ENCODE data around the gene SS18. TPM values are rescaled to one million over a fixed set of nuclear protein-coding genes. Genes with fewer than 3 reads are reported as not detected.

Gene SS18
- total and polyA plus RNA-seq, 2 of the 13 experiments (the other 11 are each of a cell fraction or from before 2014, with no cell fraction given) = 49.2 to 82.7 TPM

- no peak; the same call in 1 of the 2 replicates for TF ChIP-seq MEF2D (CRISPR knock-in tag; IDR thresholded peaks at IDR 0.05)
- TF ChIP-seq ZNF747 (CRISPR knock-in tag; IDR thresholded peaks at IDR 0.05; ENCODE audit: borderline replicate concordance) = no peak
- peak; percentile 90 for TF ChIP-seq YEATS4 (CRISPR knock-in tag; IDR thresholded peaks at IDR 0.05; ENCODE audit: borderline replicate concordance)
- TF ChIP-seq PHF8 (CRISPR knock-in tag; IDR thresholded peaks at IDR 0.05) = peak; percentile 99
- peak; percentile 94 for TF ChIP-seq BHLHE40 (IDR thresholded peaks at IDR 0.05; ENCODE audit: low read length)
- TF ChIP-seq KAT8 (CRISPR knock-in tag; IDR thresholded peaks at IDR 0.05) = peak; percentile 33
- no peak for TF ChIP-seq TAF15 (IDR thresholded peaks at IDR 0.05; ENCODE audit: low read depth, low read length, poor library complexity, severe bottlenecking)
- TF ChIP-seq ZFAT (CRISPR knock-in tag; conservative IDR thresholded peaks at IDR 0.05) = no peak
- 0 out of 2 replicates have a peak, but pooled peaks have one; percentile 56 for TF ChIP-seq ZNF841 (CRISPR knock-in tag; IDR thresholded peaks at IDR 0.05; ENCODE audit: borderline replicate concordance)
- peak; percentile 29; the same call in 1 of the 2 replicates for TF ChIP-seq ZNF83 (CRISPR knock-in tag; IDR thresholded peaks at IDR 0.05; ENCODE audit: borderline replicate concordance)
- TF ChIP-seq JUNB (CRISPR knock-in tag; IDR thresholded peaks at IDR 0.05; ENCODE audit: borderline replicate concordance) = no peak
- no peak for TF ChIP-seq RBM22 (optimal IDR thresholded peaks at IDR 0.05; ENCODE audit: low read length)
- TF ChIP-seq ZNF652 (CRISPR knock-in tag; IDR thresholded peaks at IDR 0.05; ENCODE audit: borderline replicate concordance, low read depth) = no peak
- peak; percentile 16; the same call in 1 of the 2 replicates for TF ChIP-seq ZNF580 (CRISPR knock-in tag; IDR thresholded peaks at IDR 0.05; ENCODE audit: borderline replicate concordance, low read depth)
- no peak for TF ChIP-seq BCLAF1 (IDR thresholded peaks at IDR 0.05)
- TF ChIP-seq ZNF546 (CRISPR knock-in tag; conservative IDR thresholded peaks at IDR 0.05) = peak; percentile 40
- 0 out of 2 replicates have a peak, but pooled peaks have one; percentile 16 for TF ChIP-seq SATB2 (CRISPR knock-in tag; IDR thresholded peaks at IDR 0.05)
- peak; percentile 82 for TF ChIP-seq POLR2AphosphoS5 (IDR thresholded peaks at IDR 0.05; ENCODE audit: low read depth, low read length)
- TF ChIP-seq ZBTB46 (CRISPR knock-in tag; IDR thresholded peaks at IDR 0.05; ENCODE audit: borderline replicate concordance) = no peak
- TF ChIP-seq HMG20A (CRISPR knock-in tag; IDR thresholded peaks at IDR 0.05; ENCODE audit: borderline replicate concordance) = no peak
- no peak for TF ChIP-seq MYNN (CRISPR knock-in tag; IDR thresholded peaks at IDR 0.05; ENCODE audit: low read depth)
- no peak for TF ChIP-seq GTF2F1 (IDR thresholded peaks at IDR 0.05; ENCODE audit: low read length)
- peak; percentile 59 for TF ChIP-seq GABPA (IDR thresholded peaks at IDR 0.05; ENCODE audit: low read depth, low read length)
- peak; percentile 77 for TF ChIP-seq GABPA (CRISPR knock-in tag; IDR thresholded peaks at IDR 0.05; ENCODE audit: low read depth)
- 0 out of 2 replicates have a peak, but pooled peaks have one; percentile 23 for TF ChIP-seq MXD4 (CRISPR knock-in tag; IDR thresholded peaks at IDR 0.05)
- TF ChIP-seq FOXA1 (IDR thresholded peaks at IDR 0.05) = no peak
- no peak for TF ChIP-seq FOXA1 (CRISPR knock-in tag; IDR thresholded peaks at IDR 0.05)
- TF ChIP-seq ZSCAN30 (CRISPR knock-in tag; IDR thresholded peaks at IDR 0.05) = 0 out of 2 replicates have a peak, but pooled peaks have one; percentile 11
Observed at GRCh38 chr18:26090130-26091046, at the start of gene SS18 (continued).

Data from HepG2 (cell line).